ENCODE results near the gene AIFM3. TPM values are rescaled to one million over a fixed set of nuclear protein-coding genes. Genes with fewer than 3 reads are reported as not detected.

AIFM3 gene
- total RNA-seq, 1 donor from 2014 or later, result 1.8 TPM

GRCh38 chr22:20963201-20964052, 3.6 kb upstream of the AIFM3 start:
- H3K9me3 Mint-ChIP-seq (ENCODE audit: low read depth), result no peaks in the 10 kb centered on the region

GRCh38 chr22:20964090-20964798, 2.8 kb upstream of the AIFM3 start:
- H3K36me3 Mint-ChIP-seq (ENCODE audit: insufficient read depth), result no peaks in the 10 kb centered on the region
- no peak overlapping the region for H3K27ac Mint-ChIP-seq
- H3K4me1 Mint-ChIP-seq (ENCODE audit: low read depth), result peaks cover 8% of the 10 kb centered on the region
- peaks cover 29% of the 10 kb centered on the region for H3K27me3 Mint-ChIP-seq
- TF ChIP-seq, protein P1, sequence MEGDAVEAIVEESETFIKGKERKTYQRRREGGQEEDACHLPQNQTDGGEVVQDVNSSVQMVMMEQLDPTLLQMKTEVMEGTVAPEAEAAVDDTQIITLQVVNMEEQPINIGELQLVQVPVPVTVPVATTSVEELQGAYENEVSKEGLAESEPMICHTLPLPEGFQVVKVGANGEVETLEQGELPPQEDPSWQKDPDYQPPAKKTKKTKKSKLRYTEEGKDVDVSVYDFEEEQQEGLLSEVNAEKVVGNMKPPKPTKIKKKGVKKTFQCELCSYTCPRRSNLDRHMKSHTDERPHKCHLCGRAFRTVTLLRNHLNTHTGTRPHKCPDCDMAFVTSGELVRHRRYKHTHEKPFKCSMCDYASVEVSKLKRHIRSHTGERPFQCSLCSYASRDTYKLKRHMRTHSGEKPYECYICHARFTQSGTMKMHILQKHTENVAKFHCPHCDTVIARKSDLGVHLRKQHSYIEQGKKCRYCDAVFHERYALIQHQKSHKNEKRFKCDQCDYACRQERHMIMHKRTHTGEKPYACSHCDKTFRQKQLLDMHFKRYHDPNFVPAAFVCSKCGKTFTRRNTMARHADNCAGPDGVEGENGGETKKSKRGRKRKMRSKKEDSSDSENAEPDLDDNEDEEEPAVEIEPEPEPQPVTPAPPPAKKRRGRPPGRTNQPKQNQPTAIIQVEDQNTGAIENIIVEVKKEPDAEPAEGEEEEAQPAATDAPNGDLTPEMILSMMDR (IDR thresholded peaks at IDR 0.05; ENCODE audit: unreplicated experiment), result no peak
- no peak for DNase-seq (ENCODE audit: low spot score, unreplicated experiment)
- H3K9me3 Mint-ChIP-seq (ENCODE audit: low read depth), result no peaks in the 10 kb centered on the region
- H3K4me3 Mint-ChIP-seq (ENCODE audit: low read depth), result peak overlapping the region; percentile 73

More at GRCh38 chr22:20963201-20964052, 3.6 kb upstream of the AIFM3 start:
- Mint-ChIP-seq H3K36me3 (ENCODE audit: insufficient read depth) (no peaks in the 10 kb centered on the region), H3K27ac (peak overlapping the region; percentile 65), H3K4me1 (ENCODE audit: low read depth) (peaks cover 8% of the 10 kb centered on the region), H3K4me3 (ENCODE audit: low read depth) (peak overlapping the region; percentile 11), H3K27me3 (peaks cover 29% of the 10 kb centered on the region)
- TF ChIP-seq, protein P1 (IDR thresholded peaks at IDR 0.05; ENCODE audit: unreplicated experiment), result no peak
- no peak for DNase-seq (ENCODE audit: low spot score, unreplicated experiment)

GRCh38 chr22:20964799-20965103, 2.3 kb upstream of the AIFM3 start:
- DNase-seq (ENCODE audit: low spot score, unreplicated experiment), result no peak
- Mint-ChIP-seq H3K4me3 (ENCODE audit: low read depth) (peak overlapping the region; percentile 73), H3K36me3 (ENCODE audit: insufficient read depth) (no peaks in the 10 kb centered on the region), H3K9me3 (ENCODE audit: low read depth) (no peaks in the 10 kb centered on the region), H3K4me1 (ENCODE audit: low read depth) (peaks cover 8% of the 10 kb centered on the region), H3K27me3 (peaks cover 29% of the 10 kb centered on the region), H3K27ac (no peak overlapping the region)
- TF ChIP-seq, protein P1 (IDR thresholded peaks at IDR 0.05; ENCODE audit: unreplicated experiment), result no peak

DNA sequence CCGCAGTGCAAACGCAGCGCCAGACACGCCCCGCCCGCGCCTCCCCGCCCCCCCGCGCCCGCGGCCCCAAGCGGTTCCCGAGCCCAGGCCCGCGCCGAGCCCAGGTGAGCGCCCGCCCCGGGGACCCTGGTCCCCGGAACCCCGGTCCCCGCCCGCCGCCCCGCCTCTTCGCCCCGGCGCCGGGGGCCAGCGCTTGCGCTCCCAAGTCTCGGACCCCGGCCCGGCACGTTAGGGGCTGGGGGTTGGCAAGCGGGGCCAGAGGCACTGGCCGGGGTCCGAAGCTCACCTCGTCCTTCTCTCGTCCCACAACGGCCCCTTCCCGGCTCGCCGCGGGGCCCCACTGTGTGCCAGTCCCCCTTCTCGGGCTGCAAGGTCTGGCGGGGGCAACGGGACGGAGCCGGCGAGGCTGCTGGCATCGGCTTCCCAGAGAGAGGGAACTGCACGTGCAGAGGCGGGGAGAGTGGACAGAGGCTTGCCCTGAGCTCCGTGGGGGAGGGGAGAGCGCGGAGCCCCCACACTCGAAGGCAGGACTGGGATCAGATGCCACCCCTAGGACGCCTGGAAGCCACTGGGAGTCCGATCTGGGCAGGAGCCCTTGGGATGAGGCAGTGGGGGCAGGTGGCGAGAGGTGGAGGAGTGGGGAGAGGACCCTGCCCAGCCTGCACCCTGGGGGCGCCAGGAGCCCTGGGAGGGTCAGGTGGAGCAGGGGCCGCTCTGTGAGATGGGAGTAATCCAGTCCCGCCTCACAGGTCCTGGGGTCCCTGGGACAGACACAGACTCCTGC, 1.8 kb upstream of the AIFM3 start:
- no peaks in the 10 kb centered on the region for H3K9me3 Mint-ChIP-seq (ENCODE audit: low read depth)
- no peaks in the 10 kb centered on the region for H3K36me3 Mint-ChIP-seq (ENCODE audit: insufficient read depth)
- no peak for DNase-seq (ENCODE audit: low spot score, unreplicated experiment)
- H3K27ac Mint-ChIP-seq, result no peak overlapping the region
- H3K4me3 Mint-ChIP-seq (ENCODE audit: low read depth), result peak overlapping the region; percentile 58
- H3K27me3 Mint-ChIP-seq, result peaks cover 29% of the 10 kb centered on the region
- H3K4me1 Mint-ChIP-seq (ENCODE audit: low read depth), result peaks cover 8% of the 10 kb centered on the region
- TF ChIP-seq, protein P1 (IDR thresholded peaks at IDR 0.05; ENCODE audit: unreplicated experiment), result no peak
